NOMO-1 treated with dmso at 0.1 percent for 144 hours (cell line): ENCODE results near the gene UQCC2.

ENCODE experiments used
- DNase-seq: peaks from one replicate; lab custom pipeline; 2025; ENCODE audit not compliant: unreplicated experiment; lab: John Stamatoyannopoulos, UW

Gene UQCC2

GRCh38 chr6:33744001-33744848 is 32.7 kb upstream of the UQCC2 start:
- DNase-seq = peak; percentile 17

- DNase-seq = no peak
Observed at GRCh38 chr6:33742837-33743236, 31.3 kb upstream of the UQCC2 start.

GRCh38 chr6:33742092-33742491 is 30.6 kb upstream of the UQCC2 start:
- DNase-seq = no peak

GRCh38 chr6:33740794-33741193 is 29.3 kb upstream of the UQCC2 start:
- DNase-seq = no peak

- no peak for DNase-seq
Observed at GRCh38 chr6:33740204-33740608, 28.7 kb upstream of the UQCC2 start.

GRCh38 chr6:33739571-33739970 is 28.1 kb upstream of the UQCC2 start:
- no peak for DNase-seq

GRCh38 chr6:33738879-33739278 is 27.4 kb upstream of the UQCC2 start:
- no peak for DNase-seq

GRCh38 chr6:33738153-33738552 is 26.7 kb upstream of the UQCC2 start:
- no peak for DNase-seq

- DNase-seq = no peak
Observed at GRCh38 chr6:33737267-33738026, 25.9 kb upstream of the UQCC2 start.

- no peak for DNase-seq
Observed at GRCh38 chr6:33735216-33735615, 23.7 kb upstream of the UQCC2 start.

GRCh38 chr6:33733709-33734007 is 22.2 kb upstream of the UQCC2 start:
- no peak for DNase-seq

GRCh38 chr6:33732817-33733708 is 21.6 kb upstream of the UQCC2 start:
- DNase-seq = no peak

GRCh38 chr6:33732385-33732784 is 20.9 kb upstream of the UQCC2 start:
- DNase-seq = no peak

- DNase-seq = no peak
Observed at GRCh38 chr6:33731751-33732282, 20.3 kb upstream of the UQCC2 start.

GRCh38 chr6:33731035-33731434 is 19.5 kb upstream of the UQCC2 start:
- DNase-seq = no peak

GRCh38 chr6:33730611-33731010 is 19.1 kb upstream of the UQCC2 start:
- no peak for DNase-seq

GRCh38 chr6:33729059-33729458 is 17.6 kb upstream of the UQCC2 start:
- no peak for DNase-seq

GRCh38 chr6:33728438-33728837 is 16.9 kb upstream of the UQCC2 start:
- no peak for DNase-seq

- DNase-seq = no peak
Observed at GRCh38 chr6:33727932-33728331, 16.4 kb upstream of the UQCC2 start.

GRCh38 chr6:33727126-33727525 is 15.6 kb upstream of the UQCC2 start:
- DNase-seq = no peak

GRCh38 chr6:33726696-33727095 is 15.2 kb upstream of the UQCC2 start:
- no peak for DNase-seq
